HG03064 (cell line): Measurements from ENCODE around the gene ZNF273.
"Not testable (repeated sequence)": the region's sequence is repeated elsewhere in the genome, so short reads cannot be mapped to it uniquely, and the experiment has no call there.

Experiments
- ATAC-seq: cut with Tn5 transposase; IDR thresholded peaks from one replicate; pipeline ENCODE4 v1.9.1; 2021; ENCODE audit warnings: low read depth; ENCODE audit not compliant: unreplicated experiment

Gene ZNF273

DNA sequence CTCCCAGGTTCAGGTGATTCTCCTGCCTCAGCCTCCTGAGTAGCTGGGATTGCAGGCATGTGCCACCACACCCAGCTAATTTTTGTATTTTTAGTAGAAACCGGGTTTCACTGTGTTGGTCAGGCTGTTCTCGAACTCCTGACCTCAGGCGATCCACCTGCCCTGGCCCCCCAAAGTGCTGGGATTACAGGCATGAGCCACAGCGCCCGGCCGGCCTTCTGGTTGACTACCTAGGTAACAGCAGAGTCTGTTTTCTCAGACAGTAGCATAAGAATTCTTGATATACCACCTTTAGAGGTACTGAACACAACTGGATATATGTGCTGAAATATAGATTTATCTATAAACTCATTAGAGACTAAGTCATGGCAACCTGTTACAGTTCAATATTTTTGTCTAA, 36.9 kb downstream of the ZNF273 start:
- ATAC-seq: not testable (repeated sequence)

DNA sequence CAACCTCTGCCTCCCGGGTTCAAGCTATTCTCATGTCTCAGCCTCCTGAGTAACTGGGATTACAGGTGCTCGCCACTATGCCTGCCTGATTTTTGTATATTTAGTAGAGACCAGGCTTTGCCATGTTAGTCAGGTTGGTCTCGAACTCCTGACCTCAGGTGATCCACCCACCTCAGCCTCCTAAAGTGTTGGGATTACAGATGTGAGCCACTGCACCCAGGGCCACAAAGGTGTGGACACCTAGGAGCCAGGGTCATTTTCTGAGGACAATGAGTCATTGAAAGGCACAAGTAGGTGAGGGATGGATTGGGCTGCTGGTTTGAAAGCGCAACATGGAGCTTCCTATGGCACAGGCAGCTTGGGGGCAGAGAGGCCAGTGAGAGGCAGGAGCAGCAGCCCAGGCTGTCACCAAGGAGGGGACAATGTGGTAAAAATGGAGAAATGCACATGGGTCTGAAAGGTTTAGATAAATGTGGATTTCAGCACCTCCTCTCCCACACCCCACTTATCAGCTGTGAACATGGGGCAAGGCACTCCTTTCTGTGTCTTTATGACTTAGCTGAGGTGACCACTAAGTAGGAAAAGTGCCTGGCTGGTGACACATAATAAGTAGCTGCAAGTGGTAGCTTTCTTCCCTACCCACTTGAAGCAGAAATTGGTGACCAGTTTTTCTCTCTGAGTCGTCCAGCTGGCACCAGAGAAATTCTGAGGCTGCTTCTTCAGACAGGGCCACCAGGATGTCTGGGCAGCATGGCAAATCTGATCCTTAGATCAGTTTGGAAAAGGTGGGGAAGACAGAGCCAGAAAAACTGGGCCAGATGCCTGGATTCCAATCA, 41.8 kb downstream of the ZNF273 start:
- not testable (repeated sequence) for ATAC-seq

DNA sequence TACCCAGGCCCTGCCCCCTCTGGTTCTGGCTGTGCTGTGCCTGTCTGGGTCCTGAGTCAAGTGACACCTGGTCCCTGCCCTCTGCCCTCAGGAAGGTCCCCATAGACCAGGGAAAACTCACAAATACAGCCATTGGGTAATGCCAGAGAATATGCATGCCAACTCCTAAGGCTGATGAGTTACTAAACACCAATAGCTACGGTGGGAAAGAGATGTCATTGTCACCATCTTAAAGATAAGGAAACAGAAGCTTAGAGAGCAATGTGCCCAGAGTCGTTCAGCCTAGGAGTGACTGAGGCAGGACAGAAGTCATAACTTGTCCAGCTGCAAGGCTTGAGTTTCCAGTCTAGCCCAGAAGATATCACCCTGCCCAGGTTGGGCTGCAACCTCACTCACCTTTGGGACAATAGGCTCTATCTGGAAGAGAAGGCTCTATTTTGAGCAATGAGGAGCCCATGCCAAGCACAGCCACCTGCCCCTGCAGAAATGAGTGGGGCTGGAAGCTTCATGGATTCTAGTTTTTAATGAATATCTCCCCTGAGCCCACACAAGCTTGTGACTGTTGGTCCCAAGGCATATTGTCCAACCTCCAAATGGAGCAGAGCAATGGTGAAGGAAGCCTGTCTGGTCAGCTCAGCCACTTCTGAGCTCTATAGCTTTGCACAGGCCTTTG, 42.6 kb downstream of the ZNF273 start:
- ATAC-seq: no peak

DNA sequence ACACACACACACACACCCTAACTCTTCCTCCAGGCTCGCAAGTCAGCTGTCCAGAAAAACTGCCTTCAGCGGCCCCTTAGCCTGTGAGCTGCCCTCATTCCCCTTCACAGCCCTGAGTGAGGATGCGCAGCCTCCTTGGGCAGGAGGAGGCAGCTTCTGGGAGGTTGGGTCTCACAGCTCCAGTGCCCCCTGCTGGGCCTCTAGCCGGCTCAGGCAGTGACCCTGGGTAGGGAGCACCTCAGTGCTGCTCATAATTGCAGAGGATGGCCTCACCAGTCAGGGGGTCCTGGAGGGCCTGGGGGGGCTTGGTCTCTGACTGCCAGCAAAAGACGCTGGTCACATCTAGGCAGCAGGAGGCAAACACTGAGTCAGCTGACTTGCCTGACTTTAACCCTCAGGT, 43.7 kb downstream of the ZNF273 start:
- ATAC-seq: no peak

DNA sequence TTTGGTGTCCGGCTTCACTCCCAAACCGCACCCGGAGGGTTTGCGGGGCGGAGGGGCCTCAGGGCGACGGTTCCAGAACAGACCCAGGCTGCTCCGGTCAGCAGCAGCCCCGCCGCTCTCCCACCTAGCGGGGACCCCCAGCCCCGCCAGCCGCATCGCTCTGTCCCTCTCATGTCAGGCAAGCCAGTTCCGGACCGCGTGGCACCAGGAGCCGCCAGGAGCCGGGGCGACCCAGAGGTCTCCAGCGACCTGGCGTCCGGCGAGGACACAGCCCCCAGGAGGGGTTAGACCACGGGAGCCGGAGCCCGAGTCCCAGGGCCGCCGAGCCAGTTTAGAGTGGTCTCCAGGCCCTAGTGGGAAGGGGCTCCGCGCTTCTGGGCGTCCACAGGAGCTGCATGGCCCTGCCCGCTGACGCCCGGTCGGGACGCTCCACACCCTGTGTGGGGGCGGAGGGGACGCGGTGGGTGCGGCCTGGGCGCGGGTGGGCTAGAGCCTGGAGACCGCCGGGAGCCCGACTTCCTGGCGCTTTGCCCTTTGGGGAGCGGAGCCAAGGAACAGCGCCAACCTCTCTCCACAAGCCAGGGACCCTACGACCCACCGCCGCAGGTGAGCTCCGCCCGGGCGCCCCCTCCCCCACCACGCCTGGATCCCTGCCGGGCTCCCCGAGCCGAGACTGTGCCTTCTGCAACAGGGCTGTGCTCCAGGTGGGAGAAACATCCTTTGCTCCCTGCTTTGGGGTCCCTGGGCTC, 44.4 kb downstream of the ZNF273 start:
- no peak for ATAC-seq

DNA sequence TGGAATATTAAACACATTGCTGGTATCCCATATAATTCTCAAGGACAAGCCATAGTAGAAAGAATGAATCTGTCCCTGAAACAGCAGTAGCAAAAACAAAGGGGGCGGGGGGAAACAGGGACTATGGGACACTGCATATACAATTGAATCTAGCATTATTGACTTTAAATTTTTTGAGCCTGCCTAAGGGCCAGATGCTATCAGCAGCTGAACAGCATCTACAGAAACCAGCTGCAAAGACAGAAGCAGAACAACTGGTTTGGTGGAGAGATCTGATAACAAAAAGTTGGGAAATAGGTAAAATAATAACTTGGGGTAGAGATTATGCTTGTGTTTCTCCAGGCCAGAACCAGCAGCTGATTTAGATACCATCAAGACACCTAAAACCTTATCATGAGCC, 45.7 kb downstream of the ZNF273 start:
- not testable (repeated sequence) for ATAC-seq

DNA sequence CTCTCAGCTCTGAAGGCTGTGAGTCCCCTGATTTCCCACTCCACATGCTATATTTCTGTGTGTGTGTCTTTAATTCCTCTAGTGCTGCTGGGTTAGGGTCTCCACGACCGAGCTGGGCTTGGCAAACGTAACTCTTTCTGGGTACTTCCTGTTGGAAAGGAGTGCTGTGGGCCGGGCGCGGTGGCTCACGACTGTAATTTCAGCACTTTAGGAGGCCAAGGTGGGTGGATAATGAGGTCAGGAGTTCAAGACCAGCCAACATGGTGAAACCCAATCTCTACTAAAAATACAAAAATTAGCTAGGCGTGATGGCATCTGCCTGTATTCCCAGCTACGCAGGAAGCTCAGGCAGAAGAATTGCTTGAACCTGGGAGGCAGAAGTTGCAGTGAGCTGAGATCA, 47.6 kb downstream of the ZNF273 start:
- ATAC-seq: not testable (repeated sequence)

DNA sequence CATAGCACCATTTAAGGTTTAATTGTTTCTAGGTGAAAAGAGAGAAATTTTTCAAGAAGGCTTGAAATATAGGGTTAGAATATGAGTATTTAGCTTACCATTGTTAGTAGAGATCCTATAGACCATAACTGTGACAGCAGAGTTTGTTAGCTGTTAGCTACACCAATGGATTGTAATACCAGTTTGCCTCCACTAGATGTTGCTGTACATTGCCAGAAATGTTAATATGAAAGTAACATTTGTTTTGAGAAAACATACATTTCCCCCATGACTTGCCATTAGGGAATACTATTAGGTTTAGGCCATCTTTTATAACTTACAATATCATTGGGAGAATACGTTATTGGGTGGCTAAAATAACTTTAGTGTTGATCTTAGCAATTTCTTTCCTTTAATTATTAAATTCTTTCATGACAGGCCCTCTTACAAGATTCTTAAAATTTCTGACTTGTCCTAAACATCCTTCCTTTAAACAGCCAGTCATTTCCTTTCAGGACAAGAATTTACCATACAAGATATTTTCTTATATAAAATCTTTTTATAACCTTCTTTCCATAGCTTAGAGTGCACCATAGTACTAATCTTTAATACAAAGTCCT, 48.3 kb downstream of the ZNF273 start:
- no peak for ATAC-seq

DNA sequence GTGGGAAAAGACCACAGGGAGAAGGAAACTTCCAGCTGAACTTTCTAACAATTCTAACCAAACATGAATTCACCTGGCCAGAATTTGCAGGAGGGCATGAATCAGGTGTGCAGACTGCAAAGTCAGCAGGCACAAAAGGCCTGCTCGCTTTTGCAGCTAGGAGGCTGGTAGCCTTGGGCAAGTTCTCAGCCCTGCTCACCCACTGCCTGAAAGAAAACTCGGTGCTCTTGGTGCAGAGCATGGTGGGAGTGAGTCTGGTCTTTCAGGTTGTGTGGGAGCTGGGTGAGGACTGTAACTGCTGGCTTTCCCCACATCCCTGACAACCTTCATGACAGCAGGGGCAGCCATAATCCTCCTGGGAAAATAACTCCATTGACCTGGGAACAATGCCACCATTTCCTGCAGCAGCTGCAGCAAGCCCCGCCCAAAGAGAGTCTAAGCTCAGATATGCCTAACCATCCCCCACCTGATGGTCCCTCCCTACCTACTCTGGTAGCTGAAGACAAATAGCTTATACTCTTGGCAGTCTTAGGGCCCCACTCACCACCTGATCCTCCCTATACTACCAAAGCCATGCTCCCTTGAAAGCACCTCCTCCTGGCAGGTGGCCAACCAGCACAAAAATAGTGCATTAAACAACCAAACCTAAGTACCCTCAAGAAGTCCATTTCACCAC, 56.1 kb downstream of the ZNF273 start:
- no peak for ATAC-seq

DNA sequence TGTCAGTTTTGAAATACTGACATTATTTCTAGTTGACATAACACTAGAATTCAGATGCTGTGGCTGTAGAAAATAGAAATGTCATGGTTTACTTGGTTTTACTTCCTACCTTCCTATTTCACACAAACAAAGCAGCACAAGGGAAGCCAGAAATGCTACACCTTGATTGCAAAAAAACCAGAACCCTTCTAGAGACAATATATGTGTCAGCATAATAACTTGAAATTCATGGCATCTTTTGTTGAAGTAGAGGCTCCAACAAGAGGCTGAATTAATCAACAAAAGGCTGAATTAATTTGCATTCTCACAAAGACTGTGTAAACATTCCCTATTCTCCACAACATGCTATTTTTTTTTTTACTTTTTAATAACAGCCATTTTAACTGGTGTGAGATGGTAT, 62.5 kb downstream of the ZNF273 start:
- ATAC-seq: no peak

DNA sequence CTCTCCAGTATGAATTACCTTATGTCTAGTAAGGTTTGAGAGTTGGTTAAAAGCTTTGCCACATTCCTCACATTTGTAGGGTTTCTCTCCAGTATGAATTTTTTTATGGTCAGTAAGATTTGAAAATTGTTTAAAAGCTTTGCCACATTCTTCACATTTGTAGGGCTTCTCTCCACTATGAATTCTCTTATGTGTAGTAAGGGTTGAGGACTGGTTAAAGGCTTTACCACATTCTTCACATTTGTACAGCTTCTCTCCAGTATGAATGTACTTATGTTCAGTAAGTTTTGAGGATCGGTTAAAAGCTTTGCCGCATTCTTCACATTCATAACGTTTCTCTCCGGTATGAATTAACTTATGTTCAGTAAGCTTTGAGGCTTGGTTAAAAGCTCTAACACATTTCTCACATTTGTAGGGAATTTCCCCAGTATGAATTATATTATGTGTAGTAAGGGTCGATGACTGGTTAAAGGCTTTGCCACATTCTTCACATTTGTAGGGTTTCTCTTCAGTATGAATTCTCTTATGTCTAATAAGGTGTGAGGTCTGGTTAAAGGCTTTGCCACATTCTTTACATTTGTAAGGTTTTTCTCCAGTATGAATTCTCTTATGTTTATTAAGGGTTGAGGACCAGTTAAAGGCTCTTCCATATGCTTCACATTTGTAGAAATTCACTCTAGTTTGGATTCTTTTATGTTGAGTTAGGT, 75.6 kb downstream of the ZNF273 start:
- ATAC-seq: no peak
